ENCODE measurements around the gene ZNF317. TPM values are rescaled to one million over a fixed set of nuclear protein-coding genes. Genes with fewer than 3 reads are reported as not detected.

The ZNF317 gene
- total and polyA plus RNA-seq, 4 donors: 7.8 to 11.6 (median 10.5) TPM

DNA sequence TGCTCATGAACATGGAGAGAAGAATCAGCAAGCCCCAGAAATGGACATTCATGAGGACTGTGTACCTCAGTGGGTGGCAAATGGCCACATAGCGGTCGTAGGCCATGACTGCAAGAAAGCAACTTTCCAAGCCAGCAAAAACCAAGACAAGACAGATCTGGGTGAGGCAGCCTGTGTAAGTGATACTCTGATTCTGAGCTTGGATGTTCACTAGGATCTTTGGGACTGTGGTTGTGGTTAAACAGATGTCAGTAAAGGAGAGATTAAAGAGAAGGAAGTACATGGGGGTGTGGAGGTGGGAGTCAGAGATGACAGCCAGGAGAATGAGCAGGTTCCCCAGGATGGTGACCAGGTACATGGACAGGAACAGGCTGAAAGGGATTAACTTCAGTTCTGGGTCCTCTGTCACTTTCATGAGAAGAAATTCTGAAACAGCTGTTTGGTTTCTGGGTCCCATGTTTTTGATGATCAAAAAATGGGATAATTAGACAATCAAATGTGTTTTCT is 24.8 kb upstream of the ZNF317 start, which contains the start of gene OR7G1:
OR7G1 (minus strand) TSS at position 457 of the 507 bp plus-strand sequence; CDS start at position 457, 0 bp downstream.
- H3K4me3 ChIP-seq (ENCODE audit: low read depth in 1 of 3, low read length in 3 of 3): no peak within 1 kb of the TSS
- H3K27me3 ChIP-seq (ENCODE audit: control insufficient read depth in 4 of 4, insufficient read depth in 4 of 4, low read length in 3 of 4): peaks cover 0 to 3% (median 0%) of the 10 kb centered on the region in 4 donors
- no peak within 1 kb of the TSS for H3K9ac ChIP-seq (ENCODE audit: low read depth in 1 of 2, low read length in 2 of 2)
- 74% methylated on average over 2 of the region's 2 CpGs for WGBS
- H3K9me3 ChIP-seq (ENCODE audit: control insufficient read depth in 4 of 4, low read length in 3 of 4): peaks cover 0 to 3% (median under 1%) of the 10 kb centered on the region in 4 donors
- H3K4me1 ChIP-seq (ENCODE audit: control insufficient read depth in 4 of 4, insufficient read depth in 4 of 4, low read length in 3 of 4): no peaks in the 10 kb centered on the region
- H3K27ac ChIP-seq (ENCODE audit: low read depth in 1 of 2, low read length in 2 of 2): no peak within 1 kb of the TSS
- H3K36me3 ChIP-seq (ENCODE audit: control insufficient read depth in 4 of 4, insufficient read depth in 3 of 4, low read depth in 1 of 4, low read length in 3 of 4): no peaks in the 10 kb centered on the region
- no peak for DNase-seq (ENCODE audit: low spot score)
- TF ChIP-seq RAD21 (IDR thresholded peaks at IDR 0.05) (no peak), ATF3 (IDR thresholded peaks at IDR 0.05) (no peak), JUND (IDR thresholded peaks at IDR 0.05) (no peak), EGR1 (IDR thresholded peaks at IDR 0.05; ENCODE audit: low read depth in 2 of 2) (no peak), HNF4A (conservative IDR thresholded peaks at IDR 0.05) (no peak), RXRA (IDR thresholded peaks at IDR 0.05) (no peak)
- TF ChIP-seq, protein P1, sequence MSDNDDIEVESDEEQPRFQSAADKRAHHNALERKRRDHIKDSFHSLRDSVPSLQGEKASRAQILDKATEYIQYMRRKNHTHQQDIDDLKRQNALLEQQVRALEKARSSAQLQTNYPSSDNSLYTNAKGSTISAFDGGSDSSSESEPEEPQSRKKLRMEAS (IDR thresholded peaks at IDR 0.05): no peak

DNA sequence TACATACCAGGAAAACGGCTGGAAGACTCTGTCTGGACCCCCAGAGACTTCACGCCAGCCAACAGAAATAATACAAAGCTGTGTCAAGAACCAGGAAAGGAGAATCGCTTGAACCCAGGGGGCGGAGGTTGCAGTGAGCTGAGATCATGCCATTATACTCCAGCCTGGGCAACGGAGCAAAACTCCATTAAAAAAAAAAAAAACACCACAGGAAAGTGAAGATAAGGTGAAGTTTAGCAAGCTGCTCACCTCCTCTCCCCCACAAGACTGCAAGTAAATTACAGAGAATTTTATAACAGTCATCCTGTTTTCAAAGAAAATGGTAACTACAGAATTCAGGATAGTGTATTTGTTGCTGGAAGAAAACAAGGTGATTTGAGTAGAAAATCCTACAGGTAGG is 23.6 kb upstream of the ZNF317 start:
- DNase-seq (ENCODE audit: low spot score): no peak
- WGBS: 60% methylated on average over 5 of the region's 5 CpGs
- no peak overlapping the region for H3K4me3 ChIP-seq (ENCODE audit: low read depth in 1 of 3, low read length in 3 of 3)
- no peaks in the 10 kb centered on the region for H3K36me3 ChIP-seq (ENCODE audit: control insufficient read depth in 4 of 4, insufficient read depth in 3 of 4, low read depth in 1 of 4, low read length in 3 of 4)
- H3K27ac ChIP-seq (ENCODE audit: low read depth in 1 of 2, low read length in 2 of 2): no peak overlapping the region
- H3K27me3 ChIP-seq (ENCODE audit: control insufficient read depth in 4 of 4, insufficient read depth in 4 of 4, low read length in 3 of 4): peaks cover 0 to 3% (median 0%) of the 10 kb centered on the region in 4 donors
- TF ChIP-seq RAD21 (IDR thresholded peaks at IDR 0.05) (no peak), ATF3 (IDR thresholded peaks at IDR 0.05) (no peak), HNF4G (IDR thresholded peaks at IDR 0.05) (no peak), FOXA1 (IDR thresholded peaks at IDR 0.05) (no peak), JUND (IDR thresholded peaks at IDR 0.05) (no peak), TAF1 (conservative IDR thresholded peaks at IDR 0.05) (no peak), ZBTB33 (IDR thresholded peaks at IDR 0.05) (no peak), GABPA (IDR thresholded peaks at IDR 0.05 in 1 of 2, conservative IDR thresholded peaks at IDR 0.05 in 1 of 2) (no peak), SP1 (IDR thresholded peaks at IDR 0.05) (no peak), YY1 (IDR thresholded peaks at IDR 0.05) (no peak)
- TF ChIP-seq, protein P1 (IDR thresholded peaks at IDR 0.05): no peak
- no peaks in the 10 kb centered on the region for H3K4me1 ChIP-seq (ENCODE audit: control insufficient read depth in 4 of 4, insufficient read depth in 4 of 4, low read length in 3 of 4)
- no peak overlapping the region for H3K9ac ChIP-seq (ENCODE audit: low read depth in 1 of 2, low read length in 2 of 2)
- H3K9me3 ChIP-seq (ENCODE audit: control insufficient read depth in 4 of 4, low read length in 3 of 4): peaks cover 0 to 7% (median 1%) of the 10 kb centered on the region in 4 donors

- no peak within 1 kb of the TSS for H3K9ac ChIP-seq (ENCODE audit: low read depth in 1 of 2, low read length in 2 of 2)
- H3K27me3 ChIP-seq (ENCODE audit: control insufficient read depth in 4 of 4, insufficient read depth in 4 of 4, low read length in 3 of 4): no peaks in the 10 kb centered on the region
- TF ChIP-seq HNF4A (conservative IDR thresholded peaks at IDR 0.05) (no peak), FOXA1 (IDR thresholded peaks at IDR 0.05) (no peak), ATF3 (IDR thresholded peaks at IDR 0.05) (no peak), FOXA2 (IDR thresholded peaks at IDR 0.05) (no peak), EGR1 (IDR thresholded peaks at IDR 0.05; ENCODE audit: low read depth in 2 of 2) (no peak), RAD21 (IDR thresholded peaks at IDR 0.05) (no peak), YY1 (IDR thresholded peaks at IDR 0.05) (no peak), NR2F2 (IDR thresholded peaks at IDR 0.05) (no peak), RXRA (IDR thresholded peaks at IDR 0.05) (no peak), CTCF (IDR thresholded peaks at IDR 0.05; ENCODE audit: low read depth, low read length, missing input control) (no peak), ZBTB33 (IDR thresholded peaks at IDR 0.05) (no peak), JUND (IDR thresholded peaks at IDR 0.05) (no peak), SP1 (IDR thresholded peaks at IDR 0.05) (no peak)
- TF ChIP-seq, protein P1 (IDR thresholded peaks at IDR 0.05): no peak
Measured at GRCh38 chr19:9126900-9127405, 13.2 kb upstream of the ZNF317 start, which contains the start of gene OR7G3. OR7G3 (minus strand) TSS chr19:9126950; CDS start chr19:9126950, 0 bp downstream.

More at GRCh38 chr19:9126900-9127405, 13.2 kb upstream of the ZNF317 start, which contains the start of gene OR7G3:
- H3K9me3 ChIP-seq (ENCODE audit: control insufficient read depth in 4 of 4, low read length in 3 of 4): no peaks in the 10 kb centered on the region
- H3K27ac ChIP-seq (ENCODE audit: low read depth in 1 of 2, low read length in 2 of 2): no peak within 1 kb of the TSS
- peaks cover 0 to 1% (median 0%) of the 10 kb centered on the region in 4 donors for H3K4me1 ChIP-seq (ENCODE audit: control insufficient read depth in 4 of 4, insufficient read depth in 4 of 4, low read length in 3 of 4)
- no peak within 1 kb of the TSS for H3K4me3 ChIP-seq (ENCODE audit: low read depth in 1 of 3, low read length in 3 of 3)
- no peaks in the 10 kb centered on the region for H3K36me3 ChIP-seq (ENCODE audit: control insufficient read depth in 4 of 4, insufficient read depth in 3 of 4, low read depth in 1 of 4, low read length in 3 of 4)
- 74% methylated on average over 1 of the region's 1 CpG for WGBS
- no peak for DNase-seq (ENCODE audit: low spot score)
